NCI-H2029 (cell line): Measurements from ENCODE around the gene SLC25A25.
"Not testable (repeated sequence)": the region's sequence is repeated elsewhere in the genome, so short reads cannot be mapped to it uniquely, and the experiment has no call there.

ENCODE experiments used
- DNase-seq: peaks from one replicate; lab custom pipeline; 2025; lab: John Stamatoyannopoulos, UW

Gene SLC25A25

DNA sequence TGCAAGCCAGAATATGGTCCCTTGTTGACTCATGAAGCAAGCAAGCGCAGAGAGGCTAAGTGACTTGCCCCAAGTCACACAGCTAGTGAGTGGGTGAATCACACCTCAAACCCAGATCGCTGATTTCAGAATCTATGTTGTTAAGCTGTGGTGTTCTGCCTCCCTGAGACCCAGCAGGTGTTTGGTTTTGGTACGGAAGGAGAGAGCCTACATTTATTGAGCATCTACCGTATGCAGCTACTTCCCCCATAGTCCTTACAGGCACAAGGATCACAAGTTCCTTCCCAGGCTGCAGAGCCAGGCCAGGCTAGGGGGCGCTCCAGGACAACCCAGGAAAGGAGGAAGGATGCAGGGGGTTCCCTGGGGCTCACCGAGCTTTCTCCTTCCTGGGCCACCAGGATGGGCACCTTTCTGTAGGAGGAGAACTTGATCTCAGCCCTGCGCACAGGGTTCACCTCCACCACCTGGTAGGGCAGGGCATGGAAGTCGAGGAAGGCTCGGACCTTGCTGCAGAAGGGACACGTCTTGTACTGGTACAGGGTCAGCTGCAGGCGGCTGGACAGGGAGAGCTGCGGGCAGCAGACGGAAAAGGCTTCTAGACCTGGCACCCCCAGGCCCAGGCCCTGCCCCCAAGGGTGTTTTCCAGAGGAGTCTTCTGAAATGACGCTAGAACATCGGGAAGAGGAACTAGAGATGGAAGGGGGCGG lies 57.0 kb downstream of the SLC25A25 start:
- no peak for DNase-seq

- DNase-seq = no peak
These were observed 57.7 kb downstream of the SLC25A25 start for GRCh38 chr9:128125580-128126354.

DNA sequence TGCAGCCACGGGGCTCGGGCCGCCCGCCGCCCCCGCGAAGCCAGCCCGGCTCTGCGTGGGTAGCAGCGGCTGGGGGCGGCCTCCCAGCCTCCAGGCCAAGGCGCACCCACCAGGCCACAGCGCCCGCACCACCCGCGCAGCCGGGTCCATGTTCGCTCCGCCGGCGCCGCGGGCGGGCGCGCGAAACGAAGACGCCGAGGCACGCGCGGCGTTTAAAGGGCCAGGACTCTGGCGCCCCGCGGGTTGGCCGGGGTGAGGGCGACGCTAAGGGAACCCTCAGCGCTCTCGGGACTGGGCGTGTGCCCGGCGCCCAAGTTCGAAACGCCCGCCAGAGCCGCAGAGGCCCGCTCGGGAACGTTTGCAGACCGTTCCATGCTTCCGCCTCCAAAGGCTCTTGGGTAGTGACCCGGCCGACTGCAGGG lies 59.5 kb downstream of the SLC25A25 start, which contains the start of gene PTGES2:
PTGES2 (minus strand) TSS at position 162 of the 422 bp plus-strand sequence; CDS start at position 150, 12 bp downstream.
- peak; percentile 68 for DNase-seq

GRCh38 chr9:128127990-128128835 lies 60.2 kb downstream of the SLC25A25 start:
- peak; percentile 88 for DNase-seq

DNA sequence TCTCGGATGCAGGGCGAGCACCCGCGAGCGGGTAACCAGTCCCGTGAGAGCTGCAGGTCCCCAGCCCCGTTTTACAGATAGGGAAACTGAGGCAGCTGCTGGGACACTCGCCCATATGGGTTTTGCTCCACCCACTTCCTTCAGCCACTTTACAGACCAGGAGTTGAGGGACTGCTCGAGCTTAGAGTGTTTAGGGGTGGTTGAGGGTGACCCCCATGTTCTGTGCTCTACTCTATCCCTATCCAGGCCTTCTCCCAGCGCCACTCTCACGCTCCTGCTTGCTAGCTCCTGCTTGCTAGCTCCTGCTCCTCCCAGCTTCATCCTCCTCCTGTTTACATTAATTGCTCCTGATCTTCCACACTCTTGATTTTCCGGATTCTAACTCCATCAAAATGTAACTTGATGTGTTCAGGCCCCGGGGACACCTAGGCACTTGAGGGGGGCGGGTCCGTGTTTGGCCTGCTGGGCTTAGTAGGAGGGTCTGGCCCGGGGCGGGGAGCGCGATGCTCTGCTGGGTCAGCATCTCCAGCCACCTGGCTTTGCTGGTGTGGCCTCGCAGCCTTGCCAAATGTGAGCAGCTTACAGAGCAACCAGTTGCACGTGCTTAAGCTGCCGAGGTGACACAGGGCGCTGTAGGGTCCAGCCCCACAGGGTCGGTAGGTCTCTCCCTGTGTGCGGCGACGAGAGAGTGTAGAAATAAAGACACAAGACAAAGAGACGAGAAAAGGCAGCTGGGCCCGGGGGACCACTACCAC lies 61.0 kb downstream of the SLC25A25 start:
- no peak for DNase-seq

DNA sequence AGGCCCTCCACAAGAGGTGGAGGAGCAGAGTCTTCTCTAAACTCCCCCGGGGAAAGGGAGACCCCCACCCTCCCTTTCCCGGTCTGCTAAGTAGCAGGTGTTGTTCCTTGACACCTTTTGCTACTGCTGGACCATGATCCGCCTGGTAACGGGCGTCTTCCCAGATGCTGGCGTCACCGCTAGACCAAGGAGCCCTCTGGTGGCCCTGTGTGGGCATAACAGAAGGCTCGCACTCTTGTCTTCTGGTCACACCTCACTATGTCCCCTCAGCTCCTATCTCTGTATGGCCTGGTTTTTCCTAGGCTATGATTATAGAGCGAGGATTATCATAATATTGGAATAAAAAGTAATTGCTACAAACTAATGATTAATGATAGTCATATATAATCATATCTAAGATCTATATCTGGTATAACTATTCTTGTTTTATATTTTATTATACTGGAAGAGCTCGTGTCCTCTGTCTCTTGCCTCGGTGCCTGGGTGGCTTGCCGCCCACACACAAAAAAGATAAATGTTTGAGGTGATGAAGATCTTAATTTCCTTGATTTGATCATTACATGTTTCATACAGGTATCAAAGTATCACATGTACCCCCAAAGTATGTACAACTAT lies 62.1 kb downstream of the SLC25A25 start:
- not testable (repeated sequence) for DNase-seq

- not testable (repeated sequence) for DNase-seq
These were observed 62.6 kb downstream of the SLC25A25 start for GRCh38 chr9:128130651-128131050.

DNA sequence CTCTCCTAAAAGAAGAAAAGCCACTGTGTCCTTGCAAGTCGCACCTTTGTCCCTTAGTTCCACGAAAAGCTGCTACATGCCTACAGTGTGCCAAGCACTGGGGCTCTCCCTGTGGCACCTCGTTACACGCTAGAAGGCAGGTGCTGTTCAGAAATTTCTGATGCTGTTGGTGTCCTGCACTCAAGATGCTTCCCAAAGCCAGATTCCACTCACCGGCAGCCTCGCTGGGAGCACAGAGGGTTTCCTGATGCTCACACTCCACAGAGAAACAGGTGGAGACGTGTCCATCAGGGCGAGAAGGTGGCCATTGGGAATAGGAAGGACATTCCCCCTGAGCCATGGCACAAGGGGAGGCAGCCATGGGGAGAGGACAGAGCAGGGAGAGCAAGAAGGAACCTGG lies 63.3 kb downstream of the SLC25A25 start:
- DNase-seq = not testable (repeated sequence)

GRCh38 chr9:128132139-128132538 lies 64.1 kb downstream of the SLC25A25 start:
- DNase-seq = not testable (repeated sequence)

GRCh38 chr9:128135561-128135960 lies 67.5 kb downstream of the SLC25A25 start:
- not testable (repeated sequence) for DNase-seq

- DNase-seq = no peak
These were observed 69.1 kb downstream of the SLC25A25 start for GRCh38 chr9:128136816-128137793.

DNA sequence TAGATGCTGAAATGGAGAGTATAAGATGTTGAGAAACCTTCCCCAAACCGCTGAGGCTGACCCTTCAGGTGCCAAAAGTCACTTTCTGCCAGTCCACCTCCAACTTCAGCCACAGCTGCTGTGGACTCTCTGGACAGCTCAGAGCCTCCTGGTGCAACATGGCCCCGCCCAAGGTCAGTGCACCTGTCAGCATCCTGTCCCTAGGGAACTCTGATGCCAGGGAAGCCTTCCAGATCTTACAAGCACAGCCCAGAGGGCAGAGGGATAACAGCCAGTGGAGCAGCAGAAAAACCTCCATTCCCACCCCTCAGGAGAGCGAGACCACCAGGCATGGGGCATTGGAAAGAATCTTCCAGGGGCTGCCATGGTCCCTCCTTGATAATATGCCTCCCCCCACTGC lies 70.0 kb downstream of the SLC25A25 start:
- no peak for DNase-seq

DNA sequence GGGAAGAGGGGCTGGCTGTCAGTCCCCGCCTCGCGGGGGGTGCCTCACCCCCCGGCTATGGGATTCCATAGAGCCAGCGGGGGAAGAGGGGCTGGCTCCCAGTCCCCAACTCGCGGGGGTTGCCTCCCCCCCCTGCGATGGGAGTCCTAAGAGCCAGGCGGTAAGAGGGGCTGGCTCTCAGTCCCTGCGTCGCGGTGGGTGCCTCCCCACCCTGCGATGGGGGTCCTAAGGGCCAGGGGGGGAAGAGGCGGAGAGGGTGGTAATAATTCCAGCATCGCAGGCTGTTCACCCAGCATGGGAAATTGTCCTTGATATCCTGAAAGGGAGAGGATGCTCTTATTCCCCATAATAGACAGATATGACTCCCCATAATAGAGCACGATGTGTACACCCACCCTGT lies 71.6 kb downstream of the SLC25A25 start:
- no peak for DNase-seq

DNA sequence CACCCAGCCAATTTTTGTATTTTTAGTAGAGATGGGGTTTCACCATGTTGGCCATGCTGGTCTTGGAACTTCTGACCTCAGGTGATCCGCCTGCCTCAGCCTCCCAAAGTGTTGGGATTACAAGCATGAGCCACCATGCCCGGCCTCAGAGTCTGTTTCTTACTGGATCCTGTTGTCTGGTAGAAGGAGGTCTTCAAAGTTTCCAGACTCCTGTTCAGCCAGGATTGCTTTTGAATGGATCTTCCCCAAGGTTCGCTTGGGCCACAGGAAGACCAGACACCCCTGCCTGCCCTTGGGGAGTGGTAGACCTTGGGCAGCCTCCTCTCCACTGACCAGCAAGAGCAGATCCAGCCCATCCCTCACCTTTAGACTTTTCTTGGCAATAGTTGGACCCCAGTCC lies 73.6 kb downstream of the SLC25A25 start:
- no peak for DNase-seq

GRCh38 chr9:128142061-128142460 lies 74.0 kb downstream of the SLC25A25 start:
- no peak for DNase-seq

GRCh38 chr9:128142596-128142995 lies 74.6 kb downstream of the SLC25A25 start:
- no peak for DNase-seq

- DNase-seq = no peak
These were observed 75.7 kb downstream of the SLC25A25 start for GRCh38 chr9:128143525-128144238.

GRCh38 chr9:128144239-128145181 lies 76.5 kb downstream of the SLC25A25 start:
- DNase-seq = no peak
